Activated CD8-positive, alpha-beta memory T cell treated with anti-CD3 and anti-CD28 coated beads for 24 hours (primary cell): ENCODE results near the gene STK32B.

ENCODE experiments used
- DNase-seq: peaks from one replicate; pipeline ENCODE4 v3.0.0-alpha.2; 2020

Gene STK32B

DNA sequence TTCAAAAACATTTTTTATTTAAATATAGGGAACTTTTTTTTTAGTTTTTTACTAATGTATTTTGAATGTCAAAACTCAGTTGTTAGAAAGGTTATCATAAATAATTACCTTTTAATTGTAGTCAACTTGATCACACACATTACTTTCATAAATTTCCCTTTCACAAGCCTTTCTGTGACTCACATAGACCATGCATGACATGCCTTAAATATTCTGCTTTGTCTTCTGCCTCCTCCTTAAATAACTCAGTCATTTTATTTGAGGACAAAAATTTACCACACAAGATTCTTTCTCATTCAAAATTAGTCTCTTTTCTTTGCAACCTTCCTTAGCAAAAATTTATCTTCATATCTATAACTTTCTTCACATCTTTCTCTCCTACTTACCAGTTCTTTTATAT, 437.1 kb downstream of the STK32B start:
- no peak for DNase-seq

DNA sequence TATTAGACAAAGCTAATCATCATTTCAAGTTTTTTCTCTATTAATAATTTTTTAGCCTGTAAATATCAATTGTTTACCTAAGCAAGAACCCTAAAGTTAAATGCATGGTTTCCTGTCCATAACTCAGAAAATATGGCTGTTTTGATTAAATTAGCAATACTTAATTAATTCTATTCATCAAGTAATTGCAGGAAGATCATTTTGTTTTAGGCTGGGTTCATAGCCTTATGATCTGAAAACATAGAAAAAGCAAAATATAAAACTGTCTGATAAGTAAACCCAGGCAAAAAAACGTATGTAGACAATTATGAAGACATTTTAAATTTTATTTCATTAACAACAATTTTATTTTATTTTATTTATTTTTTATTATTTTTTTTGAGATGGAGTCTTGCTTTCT, 438.0 kb downstream of the STK32B start:
- no peak for DNase-seq

DNA sequence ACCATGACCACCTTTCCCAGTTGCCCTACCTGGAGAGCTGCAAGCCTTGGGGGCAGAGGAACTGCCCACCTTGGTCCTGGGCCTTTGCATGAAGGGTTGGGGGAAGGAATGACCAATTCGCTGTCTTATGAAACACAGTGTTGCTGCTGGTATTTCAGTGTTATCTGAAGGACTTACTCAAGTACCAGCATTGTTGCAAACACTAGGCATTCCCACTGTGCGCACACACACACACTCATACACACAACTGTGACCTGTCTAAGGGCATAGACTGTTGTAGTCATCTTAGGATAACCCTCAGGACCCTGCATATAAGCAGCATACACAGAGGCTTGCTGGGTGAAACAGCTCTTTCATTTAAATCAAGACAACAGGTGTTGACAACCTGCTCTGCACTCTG, 446.2 kb downstream of the STK32B start:
- no peak for DNase-seq

DNA sequence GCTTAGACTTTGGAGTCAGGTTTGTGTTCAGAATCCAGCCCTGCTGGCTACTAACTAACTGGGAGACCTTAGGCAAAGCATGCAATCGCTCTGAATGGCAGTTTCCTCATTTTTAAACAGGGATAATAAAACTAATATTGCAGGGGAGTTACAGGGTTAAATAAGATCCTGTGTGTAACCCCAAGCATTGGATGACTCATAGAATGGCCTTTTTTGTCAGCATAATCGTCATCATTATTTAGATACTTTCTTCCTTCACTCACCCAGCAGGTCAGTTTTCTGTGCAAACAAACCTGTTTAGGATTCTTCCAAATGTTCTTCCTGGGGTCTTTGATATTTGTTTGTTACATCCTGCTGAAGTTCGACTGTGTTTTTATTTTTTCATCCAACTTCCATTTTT, 448.9 kb downstream of the STK32B start:
- DNase-seq = no peak

DNA sequence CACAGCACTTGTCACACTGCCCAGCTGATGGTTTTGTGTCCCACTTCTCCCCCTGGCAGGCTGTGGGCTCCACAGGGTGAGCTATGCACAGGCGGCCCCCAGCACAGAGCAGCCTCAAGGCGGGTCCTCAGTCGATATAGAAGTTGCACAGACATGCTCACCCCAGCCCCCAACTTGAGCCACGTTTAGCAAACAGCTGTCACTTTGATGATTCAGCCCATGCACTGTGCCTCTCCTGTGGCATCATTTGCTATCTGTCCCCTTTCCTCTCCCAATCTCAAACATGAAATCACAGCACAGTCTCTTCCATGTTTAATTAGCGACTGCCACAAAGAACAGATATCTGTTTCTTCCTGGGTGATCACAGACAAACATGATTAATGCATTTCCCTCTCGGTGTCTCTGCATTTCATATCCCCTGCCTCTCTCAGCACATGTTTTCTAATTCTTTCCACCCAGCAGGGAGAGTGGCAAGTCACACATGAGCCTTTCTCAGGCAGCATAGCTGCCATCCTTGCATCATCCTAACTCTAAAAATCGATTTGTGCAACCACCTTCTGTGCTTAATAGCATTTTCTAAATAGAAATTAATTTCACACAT, 452.2 kb downstream of the STK32B start:
- DNase-seq = no peak

DNA sequence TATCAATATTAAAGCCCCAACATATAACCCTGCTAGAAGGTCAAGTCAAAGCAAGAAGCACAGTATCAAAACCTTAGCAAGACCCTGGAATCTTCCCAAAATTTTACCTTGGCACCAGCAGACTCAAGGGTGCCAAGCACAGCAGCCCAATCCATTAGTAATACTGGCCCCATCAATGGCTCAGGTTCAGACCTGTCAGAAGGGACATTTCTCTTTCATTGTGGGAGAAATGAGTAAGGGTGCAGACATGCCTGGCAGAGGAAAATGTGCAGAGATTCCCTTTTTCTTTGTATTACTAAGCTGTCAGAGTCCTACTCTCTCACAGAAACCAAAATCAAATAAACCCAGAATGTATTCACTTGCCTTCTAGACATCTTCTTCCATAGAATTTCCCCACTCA, 453.2 kb downstream of the STK32B start:
- no peak for DNase-seq

DNA sequence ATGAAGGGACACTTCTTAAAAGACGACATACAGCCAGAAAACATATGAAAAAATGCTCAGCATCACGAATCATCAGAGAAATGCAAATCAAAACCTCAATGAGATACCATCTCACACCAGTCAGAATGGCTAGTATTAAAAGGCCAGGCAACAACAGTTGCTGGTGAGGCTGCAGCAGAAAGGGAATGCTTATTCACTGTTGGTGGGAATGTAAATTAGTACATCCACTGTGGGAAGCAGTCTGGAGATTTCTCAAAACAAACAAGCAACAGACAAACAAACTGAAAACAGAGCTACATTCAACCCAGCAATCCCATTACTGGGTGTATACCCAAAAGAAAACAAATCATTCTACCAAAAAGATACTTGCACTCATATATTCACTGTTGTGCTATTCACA, 459.2 kb downstream of the STK32B start:
- DNase-seq = no peak

DNA sequence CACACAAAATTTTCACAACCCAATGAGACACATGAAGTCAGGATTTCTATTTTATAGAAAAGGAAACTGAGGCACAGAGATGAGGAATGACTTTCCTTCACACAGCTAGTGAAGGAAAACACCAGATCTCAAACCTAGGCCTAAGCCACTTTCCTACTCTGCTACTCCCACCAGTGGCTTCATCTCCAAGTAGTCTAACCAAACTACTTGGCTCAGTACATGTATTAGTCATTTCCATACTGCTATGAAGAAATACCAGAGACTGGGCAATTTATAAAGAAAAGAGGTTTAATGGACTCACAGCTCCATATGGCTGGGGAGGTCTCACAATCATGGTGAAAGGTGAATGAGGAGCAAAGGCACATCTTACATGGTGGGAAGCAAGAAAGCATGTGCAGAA, 460.5 kb downstream of the STK32B start:
- DNase-seq = no peak

DNA sequence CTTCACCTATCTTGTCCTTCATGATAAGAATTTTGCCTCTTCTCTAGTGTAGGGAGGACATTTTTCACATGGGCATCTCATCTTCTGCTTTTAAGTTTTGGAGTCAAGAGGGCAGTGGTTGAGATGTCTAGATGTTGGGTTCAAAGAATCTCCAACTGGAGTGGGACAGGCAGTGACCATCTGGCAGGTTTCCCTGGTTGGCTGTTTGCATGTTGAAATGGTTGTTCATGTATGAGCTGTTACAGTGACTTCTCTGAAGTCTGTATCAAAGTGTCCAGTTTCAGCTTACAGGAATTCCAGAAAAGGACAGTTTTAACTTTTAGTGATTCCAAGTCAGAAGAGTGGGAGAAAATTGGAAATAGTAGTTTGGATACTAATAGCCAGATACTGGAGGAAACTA, 464.4 kb downstream of the STK32B start:
- no peak for DNase-seq

DNA sequence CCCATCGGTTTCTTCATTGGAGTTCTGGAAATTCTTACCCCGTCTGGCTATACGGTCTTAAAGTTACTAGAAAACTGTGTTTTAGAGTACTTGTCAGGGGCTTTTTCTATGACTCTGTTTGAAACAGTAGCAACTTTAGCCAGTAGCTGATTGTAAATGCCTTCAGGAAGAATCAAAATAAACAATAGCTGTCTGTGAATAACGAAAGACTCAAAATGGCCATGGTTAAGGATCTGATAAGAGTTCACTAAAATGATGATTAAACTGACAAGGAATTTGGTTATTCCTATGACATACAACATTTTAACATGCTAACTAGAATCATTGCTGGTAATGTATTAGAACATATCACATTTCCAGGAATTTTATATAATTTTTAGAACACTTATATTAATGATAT, 466.1 kb downstream of the STK32B start:
- DNase-seq = no peak

DNA sequence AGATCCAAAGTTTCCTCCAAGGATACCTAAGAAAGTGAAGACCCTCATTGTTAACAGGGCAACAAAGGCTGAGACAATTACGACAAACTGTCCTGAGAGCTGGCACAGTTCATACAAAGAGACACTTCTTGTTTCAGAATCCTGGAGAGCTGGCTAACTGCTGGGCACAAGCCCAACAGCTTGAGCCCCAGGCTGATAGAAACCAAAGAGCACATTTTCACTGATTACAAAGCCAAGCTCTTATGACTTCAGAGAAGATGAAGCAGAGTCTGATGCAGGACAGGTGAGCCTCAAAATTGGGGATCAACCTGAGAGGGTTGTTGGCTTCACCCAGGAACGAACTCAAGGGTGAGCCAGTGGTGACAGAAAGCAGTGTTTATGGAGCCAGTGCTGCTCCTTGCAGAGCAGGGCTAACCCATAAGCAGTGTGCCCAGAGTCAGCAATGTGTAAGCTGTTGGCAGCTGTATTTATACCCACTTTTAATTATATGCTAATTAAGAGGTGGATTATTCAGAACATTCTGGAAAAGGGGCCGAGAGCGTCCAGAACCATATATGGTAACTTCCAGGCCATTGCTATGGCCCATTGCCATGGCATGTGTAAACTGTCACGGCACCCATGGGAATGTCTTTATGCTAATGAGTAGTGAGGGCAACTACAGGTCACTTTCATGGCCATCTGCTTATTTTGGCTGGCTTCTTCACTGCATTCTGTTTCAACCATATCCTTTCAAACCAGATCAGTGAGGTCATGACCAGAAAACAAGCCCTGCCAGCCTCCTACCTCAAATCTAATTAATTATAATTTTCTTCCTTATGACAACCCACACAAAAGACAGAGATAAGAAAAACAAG, 473.4 kb downstream of the STK32B start:
- DNase-seq = no peak

DNA sequence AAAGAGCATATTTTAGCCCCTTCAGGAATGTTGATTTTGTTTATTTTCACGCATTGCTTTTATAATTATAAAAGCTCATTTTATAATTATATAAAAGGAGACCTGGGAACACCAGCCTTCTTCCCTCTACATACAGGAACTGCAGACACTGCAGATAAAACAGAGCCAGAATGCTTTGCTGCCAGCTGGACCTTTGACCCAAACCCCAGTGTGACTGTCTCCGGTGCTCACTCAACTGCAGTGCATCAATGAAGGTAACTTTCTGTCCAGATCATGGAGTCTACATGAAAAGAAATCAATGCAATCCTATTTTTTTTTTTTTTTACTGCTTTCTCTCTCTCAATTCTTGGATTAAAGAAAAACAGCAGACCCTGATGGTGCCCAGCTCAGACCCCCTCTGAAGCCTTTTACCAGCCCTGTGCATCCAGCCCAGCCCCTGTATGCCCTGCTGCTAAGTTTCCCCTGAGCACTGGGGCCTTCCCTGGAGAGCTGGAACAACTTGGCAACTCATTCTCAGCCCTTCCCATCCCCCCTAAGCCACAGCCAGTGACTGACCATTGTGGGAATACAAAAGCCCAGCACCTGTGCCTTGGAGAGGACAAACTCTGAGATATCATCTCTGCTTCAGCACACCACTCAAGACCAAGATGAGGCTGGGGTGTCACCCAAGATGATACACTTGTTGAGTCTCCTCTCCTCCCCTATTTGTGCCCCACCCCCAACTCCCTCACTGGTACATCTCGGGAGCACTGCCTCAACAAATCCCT, 475.0 kb downstream of the STK32B start:
- DNase-seq = no peak

DNA sequence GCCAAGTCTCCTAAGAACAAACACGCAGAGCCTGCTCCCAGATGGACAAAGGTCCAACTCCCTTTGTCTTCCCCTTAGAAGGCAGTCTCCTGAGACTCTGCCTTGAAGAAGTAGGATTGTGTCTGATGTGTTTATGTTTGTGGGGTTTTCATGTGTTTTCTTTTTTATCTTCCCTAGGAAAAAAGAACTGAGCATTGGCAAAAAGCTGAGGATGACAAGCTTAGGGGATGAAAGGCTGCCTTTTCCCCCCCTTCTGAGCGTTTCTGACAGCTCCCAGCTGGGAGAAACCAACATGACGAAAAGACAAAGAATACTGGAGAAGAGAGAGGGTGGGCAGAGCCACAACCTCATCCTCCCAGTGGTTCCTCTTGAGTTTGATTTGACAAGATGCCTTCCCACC, 475.9 kb downstream of the STK32B start:
- no peak for DNase-seq

DNA sequence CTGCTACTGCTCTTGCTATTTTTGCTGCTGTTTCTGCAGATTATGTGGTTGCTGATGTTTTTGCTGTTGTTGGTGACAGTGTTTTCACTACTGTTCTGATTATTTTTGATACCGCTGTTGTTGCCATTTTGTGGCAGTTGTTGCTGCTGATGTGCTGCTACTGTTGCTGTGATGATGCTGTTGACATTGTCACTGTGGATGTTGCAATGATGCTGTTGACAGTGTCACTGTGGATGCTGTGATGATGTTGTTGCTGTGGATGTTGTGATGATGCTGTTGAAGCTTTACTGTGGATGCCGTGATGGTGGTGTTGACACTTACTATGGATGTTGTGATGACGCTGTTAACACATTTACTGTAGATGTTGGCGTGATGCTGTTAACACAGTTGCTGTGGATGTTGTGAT, 476.8 kb downstream of the STK32B start:
- DNase-seq = no peak

DNA sequence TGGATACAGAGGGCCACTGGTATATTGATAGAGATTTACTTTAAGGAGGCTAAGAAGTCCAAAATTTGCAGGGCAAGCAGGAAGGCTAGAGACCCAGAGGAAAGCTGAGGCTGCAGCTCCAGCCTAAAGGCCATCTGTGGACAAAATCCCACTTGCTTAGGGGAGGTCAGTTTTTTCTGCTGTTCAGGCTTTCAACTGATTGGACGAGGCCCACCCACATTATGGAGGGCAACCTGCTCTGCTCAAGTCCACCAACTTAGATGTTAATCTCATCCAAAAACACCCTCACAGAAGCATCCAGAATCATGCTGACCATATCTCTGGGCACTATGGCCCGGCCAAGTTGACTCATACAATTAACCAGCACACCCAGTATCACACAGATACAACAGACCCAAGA, 480.8 kb downstream of the STK32B start:
- no peak for DNase-seq

DNA sequence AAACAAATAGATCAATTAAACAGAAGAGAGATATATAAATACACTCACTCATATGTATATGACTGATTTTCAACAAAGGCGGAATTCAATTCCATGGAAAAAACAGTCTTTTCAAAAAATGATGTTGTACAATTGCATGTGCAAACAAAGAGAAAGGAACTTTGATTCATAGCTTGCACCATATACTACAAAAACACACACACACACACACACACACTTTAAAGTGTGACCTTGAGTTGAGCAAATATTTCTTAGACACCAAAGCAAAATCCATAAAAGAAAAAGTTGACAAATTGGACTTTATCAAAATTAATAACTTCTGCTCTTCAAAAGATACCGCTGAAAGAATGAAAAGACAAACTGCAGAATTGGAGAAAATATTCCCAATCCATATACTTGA, 488.3 kb downstream of the STK32B start:
- no peak for DNase-seq

DNA sequence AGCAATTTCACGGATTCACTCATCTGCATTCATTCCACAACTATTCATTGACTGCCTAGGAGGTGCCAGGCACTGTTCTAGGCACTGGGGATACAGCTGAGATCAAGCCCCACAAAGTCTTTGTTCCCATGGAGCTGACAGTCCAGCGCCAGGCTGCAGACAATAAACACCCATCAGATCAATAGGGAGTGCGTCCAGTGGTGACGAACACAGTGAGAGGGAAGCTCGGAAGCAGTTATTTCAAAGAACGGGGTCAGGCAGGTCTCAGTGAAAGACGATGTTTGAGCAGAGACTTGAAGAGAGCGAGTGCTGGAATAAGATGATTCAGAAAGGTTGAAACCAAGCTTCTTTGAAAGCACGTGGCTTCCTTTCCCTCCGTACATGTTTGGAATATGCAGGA, 489.9 kb downstream of the STK32B start:
- no peak for DNase-seq

DNA sequence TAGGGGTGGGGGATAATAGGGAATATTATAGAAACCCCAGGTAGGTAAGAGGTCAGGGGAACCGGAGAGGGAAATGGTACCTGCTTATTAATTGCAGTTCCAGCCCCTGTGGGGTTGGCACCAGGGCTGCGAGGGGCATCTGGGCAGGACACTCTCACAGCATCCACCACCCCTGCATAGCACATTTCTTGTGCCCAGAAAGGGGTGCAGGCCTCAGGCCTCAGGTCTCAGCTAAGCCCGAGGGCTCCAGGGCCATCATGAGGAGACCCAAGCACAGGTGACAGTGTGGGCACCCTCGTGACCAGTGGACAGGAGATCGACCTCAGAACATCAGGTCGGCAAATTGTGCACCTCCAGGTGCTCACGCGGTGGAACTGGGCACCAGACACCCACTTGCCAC, 492.4 kb downstream of the STK32B start:
- no peak for DNase-seq

DNA sequence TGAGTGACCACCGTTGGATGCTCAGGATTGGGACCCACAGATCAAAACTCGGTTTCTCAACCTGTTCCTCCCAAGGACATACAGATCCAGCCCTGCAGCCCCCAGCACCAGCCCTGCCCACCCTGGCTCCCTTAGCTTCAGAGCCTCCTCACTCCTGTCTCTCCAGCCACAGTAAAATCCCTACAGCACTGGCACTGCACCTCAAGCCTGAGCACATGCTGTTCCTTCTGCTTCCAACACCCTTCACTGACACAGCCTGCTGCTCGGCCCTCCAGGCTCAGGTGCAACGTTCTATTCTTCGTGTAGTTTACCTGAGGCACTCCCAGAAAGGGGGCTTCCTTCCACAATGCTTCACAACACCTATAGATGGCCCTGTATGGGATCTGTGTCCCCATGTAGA, 493.5 kb downstream of the STK32B start:
- no peak for DNase-seq

DNA sequence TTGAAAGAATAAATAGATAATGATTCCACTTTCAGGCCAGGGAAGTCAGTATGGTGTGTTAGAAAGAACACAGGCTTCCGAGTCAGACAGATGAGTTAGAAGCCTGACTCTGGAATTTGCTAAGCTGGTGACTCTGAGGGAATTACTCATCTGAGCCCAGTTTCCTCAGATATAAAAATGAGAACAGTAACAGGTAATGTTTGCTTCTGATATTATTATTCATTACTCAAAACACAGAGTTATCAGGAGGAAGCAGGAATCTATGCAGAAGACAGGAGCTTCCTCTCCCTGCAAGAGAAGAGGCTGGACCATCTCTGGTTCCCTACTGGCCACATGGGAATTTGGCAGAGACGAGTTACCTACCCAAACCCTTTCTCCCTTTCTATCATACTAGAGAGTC, 494.0 kb downstream of the STK32B start:
- DNase-seq = no peak

DNA sequence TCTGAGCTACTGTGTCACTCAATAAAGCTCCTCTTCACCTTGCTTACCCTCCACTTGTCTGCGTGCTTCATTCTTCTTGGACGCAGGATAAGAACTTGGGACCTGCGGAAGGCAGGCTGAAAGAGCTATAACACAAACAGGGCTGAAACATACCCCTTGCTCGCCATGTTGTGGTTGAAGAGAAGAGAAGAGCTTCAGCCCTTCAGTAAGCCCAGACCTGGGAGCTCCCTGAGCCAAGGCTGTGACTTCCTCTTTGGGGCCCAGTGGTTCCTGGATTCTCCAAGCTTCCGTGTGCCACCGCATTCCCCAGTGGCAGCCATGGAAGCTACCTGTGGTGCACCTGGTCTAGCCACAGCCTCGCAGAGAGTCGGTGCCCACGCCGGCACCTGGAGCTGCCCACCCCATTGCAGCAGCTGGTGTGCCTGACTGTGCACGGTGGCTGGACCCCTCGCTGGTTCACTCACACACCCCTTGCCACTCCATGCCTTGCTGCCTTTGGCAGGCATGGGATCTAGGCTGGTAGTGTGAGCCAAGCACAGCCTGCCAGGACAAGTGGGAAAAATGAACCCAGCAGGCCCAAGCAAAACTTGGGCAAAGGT, 496.5 kb downstream of the STK32B start:
- no peak for DNase-seq
